ENCODE measurements around the gene CDK5R1.
"Not testable (repeated sequence)": the region's sequence is repeated elsewhere in the genome, so short reads cannot be mapped to it uniquely, and the experiment has no call there.

Gene CDK5R1

GRCh38 chr17:32486701-32487472, at the start of gene CDK5R1:
Gene CDK5R1, plus strand, starts transcription at chr17:32486993. Its CDS starts 628 bp downstream, at chr17:32487621.
- DNase-seq: peak; percentile 61 to 62

DNA sequence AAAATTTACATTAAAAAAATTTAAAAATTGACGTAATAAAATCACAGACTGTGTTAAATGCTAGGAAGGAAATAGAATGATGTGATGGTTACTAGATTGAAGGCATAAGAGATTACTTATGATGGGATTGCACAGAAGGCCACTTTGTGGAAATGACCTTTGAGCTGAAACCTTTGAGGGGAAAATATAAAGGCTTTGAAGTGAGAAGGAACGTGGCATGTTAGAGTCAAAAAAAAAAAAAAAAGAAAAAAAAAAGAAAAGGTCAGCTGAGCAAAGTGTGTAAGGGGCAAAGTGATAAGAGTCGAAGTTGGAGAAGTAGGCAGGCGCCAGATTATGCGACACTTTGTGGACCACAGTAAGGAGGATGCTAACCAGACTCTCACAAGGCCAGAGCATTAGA, 46.1 kb upstream of the CDK5R1 start:
- no peak for DNase-seq

- no peak for DNase-seq
These were observed 44.9 kb upstream of the CDK5R1 start for GRCh38 chr17:32441886-32442285.

DNA sequence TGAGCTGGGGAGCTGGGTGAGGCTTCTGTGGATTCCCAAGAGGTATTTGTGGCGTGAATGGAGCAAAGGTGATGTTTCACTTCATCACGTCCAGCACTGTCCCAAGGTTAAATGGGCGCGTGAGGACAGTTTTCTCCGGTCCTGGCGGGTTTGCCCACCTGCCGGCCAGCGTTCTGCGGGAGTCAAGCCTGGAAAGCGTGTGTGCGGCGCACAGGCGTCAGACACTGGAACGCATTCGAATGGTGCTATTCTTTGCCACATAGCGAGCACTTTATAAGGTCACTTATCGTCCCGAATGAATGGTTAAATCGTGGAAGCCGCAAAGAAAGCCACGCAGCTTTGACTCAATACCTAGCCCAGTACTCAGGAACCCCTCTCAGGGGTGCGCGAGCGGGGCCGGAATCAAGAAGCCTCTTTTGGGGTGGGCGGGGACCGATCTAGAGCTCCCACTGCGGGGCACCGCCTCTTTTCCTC, 42.9 kb upstream of the CDK5R1 start:
- no peak for DNase-seq

DNA sequence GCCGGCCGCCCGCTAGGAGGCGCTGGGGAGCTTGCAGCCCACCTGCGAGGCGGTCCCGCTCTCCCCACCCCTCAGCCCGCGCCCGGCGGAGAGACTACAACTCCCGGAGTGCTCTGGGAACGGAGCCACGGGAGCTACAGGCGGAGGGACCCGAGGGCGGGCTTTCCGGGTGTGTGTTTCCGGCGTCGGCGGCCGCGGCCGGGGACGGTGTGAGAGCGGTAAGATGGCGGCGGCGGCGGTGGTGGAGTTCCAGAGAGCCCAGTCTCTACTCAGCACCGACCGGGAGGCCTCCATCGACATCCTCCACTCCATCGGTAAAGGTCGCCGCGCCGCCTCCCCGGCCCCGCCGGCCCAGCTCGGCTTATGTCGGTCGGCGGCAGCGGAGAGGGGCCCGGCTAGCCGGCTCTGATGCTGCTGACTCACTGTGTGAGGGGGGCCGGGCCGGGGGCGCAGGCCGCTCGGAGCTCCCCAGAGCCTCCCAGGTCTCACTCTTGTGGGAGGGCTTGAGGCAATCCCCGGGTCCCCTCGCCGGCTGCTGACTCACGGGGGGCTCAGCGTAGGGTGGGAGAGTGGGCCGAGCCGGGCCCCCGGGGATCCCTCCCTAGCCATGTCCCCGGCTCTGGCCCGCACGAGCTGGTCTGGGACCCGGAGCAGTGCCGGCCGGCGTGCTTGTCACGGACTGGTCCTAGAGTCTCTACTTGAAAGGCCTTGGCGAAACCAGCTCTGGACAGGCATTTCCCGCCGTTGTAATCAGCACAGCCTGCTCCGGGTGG, 42.3 kb upstream of the CDK5R1 start, which contains the start of gene PSMD11:
PSMD11 (plus strand) TSS at position 210 of the 773 bp plus-strand sequence; CDS start at position 224, 14 bp downstream.
- peak; percentile 98 for DNase-seq

DNA sequence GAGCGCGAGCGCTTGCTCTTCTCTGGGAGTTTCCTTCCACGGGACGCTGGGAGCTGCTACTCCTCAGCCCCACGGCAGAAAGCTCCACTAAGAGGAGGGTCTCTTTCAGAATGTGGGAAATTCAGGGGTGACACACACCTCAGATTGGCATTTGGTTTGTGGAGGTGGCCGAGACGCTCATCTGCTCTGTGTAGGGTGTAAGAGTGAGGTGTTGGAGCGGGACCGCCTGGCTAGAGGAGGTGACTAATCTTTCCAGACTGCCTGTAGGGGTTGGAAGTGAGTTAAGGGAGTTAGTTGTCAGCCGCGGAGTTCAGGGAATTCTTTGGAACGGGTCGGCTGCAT, 41.7 kb upstream of the CDK5R1 start:
- peak; percentile 32 to 53 for DNase-seq

DNA sequence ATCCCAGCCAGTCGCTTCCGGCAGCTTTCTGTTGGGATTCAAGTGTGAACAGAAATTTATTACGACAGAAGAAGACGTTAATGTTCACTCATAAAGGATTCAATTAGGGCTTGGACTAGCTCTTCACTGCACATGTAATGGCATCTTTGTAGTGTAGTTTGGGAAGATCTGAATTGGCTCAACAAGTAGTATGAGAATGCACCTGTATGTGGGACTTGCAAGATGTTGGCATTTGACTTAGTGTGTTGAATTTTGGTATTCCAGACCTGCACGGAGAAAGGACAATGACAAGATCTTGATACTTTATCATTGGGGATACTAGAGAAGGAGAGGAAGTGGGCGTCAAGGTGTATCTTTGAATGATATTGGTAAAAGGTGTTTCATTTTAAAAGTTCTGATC, 41.3 kb upstream of the CDK5R1 start:
- no peak for DNase-seq

- DNase-seq: no peak
These were observed 40.8 kb upstream of the CDK5R1 start for GRCh38 chr17:32445971-32446370.

GRCh38 chr17:32446949-32447348, 39.8 kb upstream of the CDK5R1 start:
- no peak for DNase-seq

- DNase-seq: no peak
These were observed 36.8 kb upstream of the CDK5R1 start for GRCh38 chr17:32449963-32450362.

- not testable (repeated sequence) for DNase-seq
These were observed 36.4 kb upstream of the CDK5R1 start for GRCh38 chr17:32450379-32450778.

GRCh38 chr17:32451879-32452278, 34.9 kb upstream of the CDK5R1 start:
- DNase-seq: no peak

DNA sequence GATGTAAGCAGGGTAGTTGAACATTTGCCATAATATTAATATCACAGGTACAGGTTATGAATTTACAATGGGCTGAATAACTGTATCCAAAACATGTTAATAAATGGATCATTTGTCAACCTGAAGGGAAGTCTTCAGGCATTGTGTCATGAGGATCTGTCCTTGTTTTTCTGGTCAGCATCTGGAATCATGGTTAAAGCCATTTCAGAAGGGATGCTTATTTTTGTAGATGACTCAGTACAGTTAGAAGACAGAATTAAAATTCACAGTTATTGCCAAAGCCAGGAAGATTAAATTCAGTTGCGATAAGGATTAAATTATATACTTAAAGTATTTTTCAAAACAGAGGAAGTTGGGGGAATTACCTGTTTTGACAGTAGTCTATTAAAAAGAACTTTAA, 34.5 kb upstream of the CDK5R1 start:
- no peak for DNase-seq

GRCh38 chr17:32453370-32453769, 33.4 kb upstream of the CDK5R1 start:
- no peak for DNase-seq

DNA sequence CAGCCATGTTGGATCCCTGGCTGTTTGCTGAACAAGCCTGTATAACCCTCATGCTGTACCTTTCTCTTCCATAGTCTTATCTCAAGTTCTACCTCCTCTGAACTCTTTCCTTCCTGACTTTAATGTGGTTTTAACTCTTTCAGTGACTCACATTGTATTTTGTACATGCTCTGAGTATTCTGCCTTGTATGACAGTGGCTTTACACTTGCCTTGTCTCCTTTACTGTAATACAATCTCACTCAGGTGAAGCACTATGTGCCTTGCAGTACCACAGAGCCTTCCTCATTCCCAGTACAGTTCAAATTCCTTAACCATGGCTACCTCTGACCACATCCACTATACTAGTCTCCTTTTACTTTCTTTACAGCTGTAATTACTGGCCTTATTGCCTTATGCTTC, 28.4 kb upstream of the CDK5R1 start:
- no peak for DNase-seq

DNA sequence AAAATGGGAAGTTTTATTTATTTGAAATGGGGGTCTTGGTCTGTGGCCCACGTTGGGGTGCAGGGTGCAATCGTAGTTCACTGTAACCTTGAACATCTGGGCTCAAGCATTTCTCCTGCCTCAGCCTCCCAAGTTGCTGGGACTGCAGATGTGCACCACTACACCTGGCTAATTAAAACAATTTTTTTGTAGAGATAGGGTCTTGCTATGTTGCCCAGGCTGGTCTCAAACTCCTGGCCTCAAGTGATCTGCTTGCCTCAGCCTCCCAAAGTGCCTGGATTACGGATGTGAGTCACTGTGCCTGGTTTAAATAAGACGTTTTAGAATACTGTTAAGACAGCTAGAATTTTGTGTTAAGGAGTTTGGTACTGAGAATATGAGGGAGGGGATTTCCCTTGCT, 26.7 kb upstream of the CDK5R1 start:
- no peak for DNase-seq

- no peak for DNase-seq
These were observed 25.3 kb upstream of the CDK5R1 start for GRCh38 chr17:32461498-32461852.

- peak; percentile 62 to 64 for DNase-seq
These were observed 24.8 kb upstream of the CDK5R1 start for GRCh38 chr17:32461853-32462617.

GRCh38 chr17:32463304-32463703, 23.5 kb upstream of the CDK5R1 start:
- DNase-seq: no peak

- no peak for DNase-seq
These were observed 22.4 kb upstream of the CDK5R1 start for GRCh38 chr17:32464374-32464773.

DNA sequence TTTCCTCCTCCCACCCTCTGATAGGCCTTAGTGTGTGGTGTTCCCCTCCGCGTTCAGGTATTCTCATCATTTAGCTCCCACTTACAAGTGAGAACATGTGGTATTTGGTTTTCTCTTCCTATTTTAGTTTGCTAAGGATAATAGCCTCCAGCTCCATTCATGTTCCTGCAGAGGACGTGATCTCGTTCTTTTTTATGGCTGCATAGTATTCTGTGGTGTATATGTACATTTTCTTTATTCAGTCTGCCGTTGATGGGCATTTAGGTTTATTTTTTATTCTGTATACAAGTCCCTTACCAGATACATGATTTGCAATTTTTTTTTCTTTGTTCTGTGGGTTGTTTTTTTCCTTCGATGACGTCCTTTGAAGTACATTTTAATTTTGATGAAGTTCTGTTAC, 18.8 kb upstream of the CDK5R1 start:
- no peak for DNase-seq

DNA sequence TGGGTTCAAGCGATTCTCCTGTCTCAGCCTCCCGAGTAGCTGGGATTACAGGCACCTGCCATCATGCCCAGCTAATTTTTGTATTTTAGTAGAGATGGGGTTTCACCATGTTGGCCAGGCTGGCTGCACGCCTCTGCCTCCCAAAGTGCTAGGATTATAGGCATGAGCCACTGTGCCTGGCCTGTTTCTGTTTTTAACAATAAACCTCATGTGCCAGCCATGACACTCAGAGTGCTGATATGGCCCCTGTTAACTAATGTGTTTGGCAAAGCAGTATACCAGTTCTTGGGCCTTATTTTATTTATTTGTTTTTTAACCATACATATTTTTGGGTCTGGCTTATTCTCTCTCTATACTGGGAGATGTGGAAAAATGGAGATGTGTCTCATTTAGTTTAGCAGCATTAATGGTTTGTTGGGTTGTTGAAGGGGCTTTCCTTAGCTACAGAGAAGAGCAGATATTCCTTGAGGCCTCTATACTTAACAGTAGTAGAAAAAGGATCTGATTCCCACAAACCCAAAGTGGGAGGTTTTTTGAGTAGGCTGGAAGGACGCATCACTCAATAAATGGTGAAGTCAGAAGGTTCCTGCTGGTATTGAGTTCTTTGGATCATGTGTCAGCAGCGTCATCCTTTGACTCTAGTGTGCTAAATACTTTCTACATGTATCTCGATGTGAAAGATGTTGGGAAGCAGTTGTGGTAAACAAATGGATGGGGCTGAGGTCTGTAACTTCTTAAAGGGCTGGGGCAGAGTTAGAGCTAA, 16.2 kb upstream of the CDK5R1 start:
- no peak for DNase-seq

GRCh38 chr17:32471652-32472051, 15.1 kb upstream of the CDK5R1 start:
- DNase-seq: no peak
